H1 (cell line): ENCODE results near the gene PHF24. TPM values are rescaled to one million over a fixed set of nuclear protein-coding genes. Genes with fewer than 3 reads are reported as not detected.

ENCODE experiments used
- CTCF ChIA-PET: fragments of 300-600 bp; sonication (Branson Sonifier 250); formaldehyde crosslinking; loops from one replicate; lab custom pipeline; 2021; ENCODE audit not compliant: partially characterized antibody; lab: Charles Lee
- POLR2A ChIA-PET: fragments of 300-600 bp; sonication (Branson Sonifier 250); formaldehyde crosslinking; loops from one replicate; lab custom pipeline; 2021; ENCODE audit warnings: inconsistent platforms; ENCODE audit not compliant: partially characterized antibody; lab: Charles Lee
- DNase-seq, 2 experiments: peaks; one replicate each; pipeline versions ENCODE4 v3.0.0 to v3.0.0-alpha.2; 2010 to 2022; ENCODE audit warnings: low spot score in 2 of 2, low read depth in 1 of 2, mixed read lengths in 1 of 2
- FAIRE-seq: peaks from 2 replicates; lab custom pipeline; 2011; peaks lifted over from hg19 to GRCh38; lab: Jason Lieb, UNC
- H2AFZ ChIP-seq: 2 replicates; pipeline ENCODE4 v1.8.1; 2012; ENCODE audit warnings: low read length, inconsistent platforms
- H2AK5ac ChIP-seq: 2 replicates; pipeline ENCODE4 v1.6.1; 2013; ENCODE audit warnings: low read depth, low read length
- H2BK120ac ChIP-seq: replicated peaks from 2 replicates; pipeline ENCODE3; 2013; ENCODE audit warnings: low read depth, low read length, inconsistent platforms
- H2BK12ac ChIP-seq: 2 replicates; pipeline ENCODE4 v1.6.1; 2013; ENCODE audit warnings: low read depth, low read length
- H2BK15ac ChIP-seq: 2 replicates; pipeline ENCODE4 v1.6.1; 2013; ENCODE audit warnings: low read length
- H2BK20ac ChIP-seq: 2 replicates; pipeline ENCODE4 v1.6.1; 2013; ENCODE audit warnings: low read length
- H2BK5ac ChIP-seq: 2 replicates; pipeline ENCODE4 v1.6.1; 2013; ENCODE audit warnings: low read depth, low read length
- H3K14ac ChIP-seq: 2 replicates; pipeline ENCODE4 v1.6.1; 2013; ENCODE audit warnings: inconsistent platforms; ENCODE audit not compliant: insufficient read length
- H3K18ac ChIP-seq: 2 replicates; pipeline ENCODE4 v1.6.1; 2013; ENCODE audit warnings: low read length; ENCODE audit errors: extremely low read depth
- H3K23ac ChIP-seq: 2 replicates; pipeline ENCODE4 v1.6.1; 2013; ENCODE audit warnings: inconsistent platforms; ENCODE audit not compliant: insufficient read length
- H3K23me2 ChIP-seq: 2 replicates; pipeline ENCODE4 v1.6.1; 2013; ENCODE audit warnings: low read depth, low read length
- H3K27ac ChIP-seq: 2 replicates; pipeline ENCODE4 v1.6.1; 2011; ENCODE audit warnings: low read depth, low read length, inconsistent platforms
- H3K27me3 ChIP-seq, 4 experiments: replicated peaks in 1 of 4; 1 replicate in 1 of 4; 2 replicates in 3 of 4; pipeline versions ENCODE4 v1.6.1 to v1.8.1; 2011 to 2013; ENCODE audit warnings: low read length in 3 of 4, mild to moderate bottlenecking in 3 of 4, inconsistent platforms in 2 of 4, mixed read lengths in 2 of 4, moderate library complexity in 1 of 4; ENCODE audit not compliant: control insufficient read depth in 3 of 4, insufficient read depth in 3 of 4; ENCODE audit errors: extremely low read depth in 1 of 4
- H3K36me3 ChIP-seq, 4 experiments: 2 replicates each; pipeline versions ENCODE4 v1.6.1 to v1.8.1; 2011 to 2013; ENCODE audit warnings: mild to moderate bottlenecking in 4 of 4, low read length in 3 of 4, moderate library complexity in 2 of 4, control low read depth in 1 of 4, inconsistent platforms in 1 of 4; ENCODE audit not compliant: insufficient read depth in 4 of 4, control insufficient read depth in 2 of 4
- H3K4ac ChIP-seq: replicated peaks from 2 replicates; pipeline ENCODE3; 2013; ENCODE audit warnings: low read length, low read depth, mixed read lengths, inconsistent platforms; ENCODE audit not compliant: insufficient read length
- H3K4me1 ChIP-seq, 4 experiments: replicated peaks in 1 of 4; 1 replicate in 1 of 4; 2 replicates in 3 of 4; pipeline versions ENCODE4 v1.6.1 to v1.8.1; 2011 to 2013; ENCODE audit warnings: low read length in 3 of 4, inconsistent platforms in 2 of 4, mixed read lengths in 1 of 4; ENCODE audit not compliant: insufficient read depth in 4 of 4, control insufficient read depth in 3 of 4
- H3K4me2 ChIP-seq, 2 experiments: 2 replicates each; pipeline versions ENCODE4 v1.6.1 to v1.8.1; 2011 to 2013; ENCODE audit warnings: low read depth in 2 of 2, low read length in 2 of 2, control low read depth in 1 of 2, inconsistent platforms in 1 of 2, mild to moderate bottlenecking in 1 of 2; ENCODE audit not compliant: insufficient read depth in 1 of 2
- H3K4me3 ChIP-seq, 4 experiments: fragments of 200-600, 300-600 bp in 1 of 4; sonication (generic), shearing (Covaris generic), sonication (Bioruptor Twin) in 1 of 4; 2 replicates each; pipeline versions ENCODE4 v1.5.1 to v1.8.1; 2011 to 2016; ENCODE audit warnings: low read length in 4 of 4, low read depth in 3 of 4, control low read depth in 2 of 4, inconsistent platforms in 2 of 4, mild to moderate bottlenecking in 2 of 4, mixed read lengths in 1 of 4, moderate library complexity in 1 of 4; ENCODE audit not compliant: insufficient read depth in 2 of 4; ENCODE audit errors: extremely low read depth in 1 of 4
- H3K56ac ChIP-seq: replicated peaks from 2 replicates; pipeline ENCODE3; 2013; ENCODE audit warnings: low read depth, mild to moderate bottlenecking, mixed read lengths, low read length, inconsistent platforms; ENCODE audit not compliant: insufficient read length
- H3K79me1 ChIP-seq: 2 replicates; pipeline ENCODE4 v1.6.1; 2013; ENCODE audit warnings: low read depth, low read length, control low read depth
- H3K79me2 ChIP-seq, 2 experiments: 2 replicates each; pipeline versions ENCODE4 v1.6.1 to v1.8.1; 2012 to 2013; ENCODE audit warnings: low read length in 2 of 2, mild to moderate bottlenecking in 2 of 2, inconsistent platforms in 1 of 2; ENCODE audit not compliant: insufficient read depth in 2 of 2, control insufficient read depth in 1 of 2
- H3K9ac ChIP-seq, 4 experiments: replicated peaks in 1 of 4; 1 replicate in 1 of 4; 2 replicates in 3 of 4; pipeline versions ENCODE4 v1.6.1 to v1.8.1; 2011 to 2013; ENCODE audit warnings: low read depth in 3 of 4, low read length in 3 of 4, control low read depth in 2 of 4, mild to moderate bottlenecking in 2 of 4, moderate library complexity in 2 of 4, inconsistent platforms in 1 of 4; ENCODE audit errors: extremely low read depth in 1 of 4
- H3K9me3 ChIP-seq, 2 experiments: 2 replicates each; pipeline versions ENCODE4 v1.6.1 to v1.8.1; 2012 to 2013; ENCODE audit warnings: mild to moderate bottlenecking in 2 of 2, moderate library complexity in 2 of 2, control low read depth in 1 of 2, inconsistent platforms in 1 of 2, low read depth in 1 of 2, low read length in 1 of 2, mixed read lengths in 1 of 2; ENCODE audit not compliant: insufficient read depth in 2 of 2
- H4K20me1 ChIP-seq, 2 experiments: replicated peaks in 1 of 2; 2 replicates each; pipeline versions ENCODE3 to v1.8.1; 2011 to 2013; ENCODE audit warnings: inconsistent platforms in 2 of 2, low read length in 2 of 2, mild to moderate bottlenecking in 1 of 2; ENCODE audit not compliant: insufficient read depth in 2 of 2, control insufficient read depth in 1 of 2
- H4K5ac ChIP-seq: 2 replicates; pipeline ENCODE4 v1.6.1; 2013; ENCODE audit warnings: low read length, low read depth, mixed read lengths, inconsistent platforms; ENCODE audit not compliant: insufficient read length
- H4K8ac ChIP-seq: 2 replicates; pipeline ENCODE4 v1.8.0; 2013; ENCODE audit warnings: mild to moderate bottlenecking, moderate library complexity, low read length, inconsistent platforms; ENCODE audit not compliant: insufficient read depth; ENCODE audit errors: extremely low read depth
- H4K91ac ChIP-seq: replicated peaks from 2 replicates; pipeline ENCODE3; 2013; ENCODE audit warnings: low read length, mixed read lengths, inconsistent platforms; ENCODE audit not compliant: insufficient read length
- CREB1 ChIP-seq: IDR thresholded peaks from 2 replicates; pipeline ENCODE4 v1.6.1; 2012; ENCODE audit warnings: inconsistent platforms
- WGBS, 2 experiments: shearing (Covaris generic) in 1 of 2; methylation state at CpG; one replicate each; pipeline versions ENCODE4 v1.1.6 to v1.1.7; 2013 to 2015; ENCODE audit warnings: low lambda C conversion rate in 2 of 2, mixed read lengths in 2 of 2, inconsistent platforms in 1 of 2, low coverage in 1 of 2, missing lambda C conversion rate in 1 of 2; ENCODE audit not compliant: insufficient replicate concordance in 2 of 2, insufficient coverage in 1 of 2, insufficient read length in 1 of 2; ENCODE audit errors: extremely low coverage in 1 of 2, missing lambda C conversion rate in 1 of 2; 5-methylcytosine and 5-hydroxymethylcytosine counted together
- polyA plus RNA-seq, 7 experiments: library from polyadenylated mRNA; depleted of rRNA in 3 of 7; stranded (reverse) in 5 of 7; unstranded in 2 of 7; fragments of >200 nt in 5 of 7; fragments of 200-250 nt in 2 of 7; gene quantifications; 1 replicate in 5 of 7; 2 replicates in 1 of 7; 4 replicates in 1 of 7; pipeline versions ENCODE4 v1.2.1 to v1.2.3, GENCODE V29; 2011 to 2013; ENCODE audit warnings: missing spikeins in 2 of 7, mixed read lengths in 2 of 7
- total RNA-seq: library from RNA; stranded (reverse); fragmentation: NEBNext Ultra II Directional; extraction: Animal tissue kit (Norgen Biotek cat#: 25700); gene quantifications from 2 replicates; pipeline ENCODE4 v1.2.1, GENCODE V29; 2021

The PHF24 gene
- total and polyA plus RNA-seq, 2 of the 8 experiments (the other 6 are each of a cell fraction or from before 2014, with no cell fraction given), result 0.29 to 0.35 TPM

- Histone ChIP-seq H3K79me1 (no peaks in the 10 kb centered on the region), H2BK15ac (no peak overlapping the region), H3K36me3 (no peaks in the 10 kb centered on the region), H3K4me3 (no peak overlapping the region), H4K5ac (no peak overlapping the region), H3K4me2 (no peak overlapping the region), H3K27ac (no peak overlapping the region), H3K56ac (no peak overlapping the region), H3K9ac (no peak overlapping the region), H3K14ac (no peak overlapping the region), H3K4ac (no peak overlapping the region), H2BK20ac (no peak overlapping the region), H2BK12ac (no peak overlapping the region), H3K23ac (no peak overlapping the region), H2AFZ (no peak overlapping the region), H3K4me1 (peaks cover 0 to 4% (median 0%) of the 10 kb centered on the region in 4 experiments; a peak in 3 of 7 replicates), H3K9me3 (no peaks in the 10 kb centered on the region), H4K8ac (no peak overlapping the region), H3K79me2 (no peaks in the 10 kb centered on the region), H3K18ac (no peak overlapping the region), H4K91ac (no peak overlapping the region), H2AK5ac (no peak overlapping the region), H3K23me2 (no peaks in the 10 kb centered on the region; the same call in 1 of the 2 replicates), H4K20me1 (no peaks in the 10 kb centered on the region), H2BK5ac (no peak overlapping the region), H3K27me3 (peaks cover 0 to 4% (median under 1%) of the 10 kb centered on the region in 4 experiments; a peak in 3 of 7 replicates), H2BK120ac (no peak overlapping the region)
- TF ChIP-seq CREB1, result no peak
- no peak for FAIRE-seq
- WGBS, 2 experiments, result 86% methylated on average over 3 of the region's 3 CpGs; no CpG with 5 or more reads in 1 of the 2 experiments
- ChIA-PET CTCF (interaction anchor here (0.9 to 6.8 kb wide), 7 partner anchors 18 to 263 kb away, joined by 3 to 43 read pairs (median 3); a partner anchor contains a TSS), POLR2A (no interaction called here)
- DNase-seq, result no peak
Observed at GRCh38 chr9:34964458-34964857, 6.4 kb downstream of the PHF24 start.
